Measurements from ENCODE around the gene RGMA. TPM values are rescaled to one million over a fixed set of nuclear protein-coding genes. Genes with fewer than 3 reads are reported as not detected.
"Not testable (repeated sequence)": the region's sequence is repeated elsewhere in the genome, so short reads cannot be mapped to it uniquely, and the experiment has no call there.

RGMA gene
- total and polyA plus RNA-seq, 2 experiments from 2014 or later, result 34.2 to 36.5 TPM

DNA sequence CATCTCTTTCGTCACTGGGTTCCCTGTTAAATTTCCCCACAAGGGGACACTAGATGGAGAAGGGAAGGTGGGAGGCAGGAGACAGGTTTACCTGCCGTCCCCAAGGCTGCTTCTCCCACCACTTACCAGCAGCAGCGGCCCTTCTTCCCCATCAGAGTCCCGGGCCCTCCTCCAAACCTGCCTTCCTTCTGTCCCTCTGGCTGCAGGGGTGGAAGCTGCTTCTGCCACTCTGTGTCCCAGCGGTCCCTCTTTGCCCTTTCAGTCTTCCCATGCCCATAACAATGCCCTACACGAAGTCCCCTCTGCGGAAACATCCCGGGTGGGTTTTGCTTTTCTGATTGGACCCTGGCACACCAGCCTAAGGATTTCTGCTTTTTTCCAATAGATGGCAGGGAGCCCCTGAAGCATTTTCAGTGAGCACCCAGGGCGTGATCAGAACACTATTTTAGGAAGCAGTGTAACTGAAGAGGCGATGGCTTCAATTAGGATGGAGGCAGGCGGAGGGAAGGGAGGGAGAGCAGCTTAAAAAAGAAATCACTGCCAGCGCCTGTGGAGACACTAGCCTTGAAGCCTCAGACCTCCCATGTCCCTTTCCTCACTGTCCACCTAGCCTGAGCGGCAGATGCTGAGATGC is 26.3 kb downstream of the RGMA start:
- peak overlapping the region; percentile 100 for H3K27ac ChIP-seq (ENCODE audit: low read depth)
- peaks cover 86% of the 10 kb centered on the region for H3K79me2 ChIP-seq (replicated peaks; ENCODE audit: insufficient read depth)
- peak overlapping the region; percentile 44; the same call in 1 of the 2 replicates for H3K4me3 ChIP-seq
- H4K20me1 ChIP-seq (replicated peaks; ENCODE audit: insufficient read depth); H2AFZ ChIP-seq; DNase-seq (ENCODE audit: low spot score); H3F3A ChIP-seq (replicated peaks; ENCODE audit: low read depth); H3K27me3 ChIP-seq (ENCODE audit: insufficient read depth); H3K36me3 ChIP-seq (ENCODE audit: insufficient read depth); H3K9me2 ChIP-seq (ENCODE audit: insufficient read depth); H3K9me3 Mint-ChIP-seq: not testable (repeated sequence)
- Mint-ChIP-seq H3K27ac (peak overlapping the region; percentile 93), H3K4me3 (peak overlapping the region; percentile 57), H3K36me3 (ENCODE audit: low read depth) (peaks cover 52% of the 10 kb centered on the region), H3K27me3 (ENCODE audit: insufficient read depth, low read depth, poor library complexity) (peaks cover 28% of the 10 kb centered on the region), H3K4me1 (peaks cover 88% of the 10 kb centered on the region)
- H3K4me1 ChIP-seq (ENCODE audit: insufficient read depth), result peaks cover 61% of the 10 kb centered on the region
- peak overlapping the region; percentile 45 for H3K4me2 ChIP-seq
- peak; percentile 7 for ATAC-seq

- H3K4me1 Mint-ChIP-seq, result peaks cover 87% of the 10 kb centered on the region
- H3K27me3 Mint-ChIP-seq (ENCODE audit: insufficient read depth, low read depth, poor library complexity), result peaks cover 29% of the 10 kb centered on the region
- Histone ChIP-seq H3K27me3 (ENCODE audit: insufficient read depth) (no peaks in the 10 kb centered on the region), H2AFZ (no peak overlapping the region), H3K4me3 (0 out of 2 replicates have a peak overlapping the region, but pooled peaks have one; percentile 10), H3K9me2 (ENCODE audit: insufficient read depth) (no peaks in the 10 kb centered on the region), H3K4me1 (ENCODE audit: insufficient read depth) (peaks cover 55% of the 10 kb centered on the region), H3F3A (replicated peaks; ENCODE audit: low read depth) (peaks cover 9% of the 10 kb centered on the region), H3K4me2 (peak overlapping the region; percentile 35), H3K79me2 (replicated peaks; ENCODE audit: insufficient read depth) (peaks cover 86% of the 10 kb centered on the region), H3K36me3 (ENCODE audit: insufficient read depth) (0 out of 2 replicates have a peak, but pooled peaks cover 6% of the 10 kb centered on the region), H4K20me1 (replicated peaks; ENCODE audit: insufficient read depth) (no peaks in the 10 kb centered on the region; the same call in none of the 2 replicates), H3K27ac (ENCODE audit: low read depth) (peak overlapping the region; percentile 95)
- peak overlapping the region; percentile 50; the same call in 2 of the 3 replicates for H3K4me3 Mint-ChIP-seq
- H3K27ac Mint-ChIP-seq, result peak overlapping the region; percentile 95
- ATAC-seq (peak; percentile 2; the same call in 1 of the 3 replicates), DNase-seq (ENCODE audit: low spot score) (no peak)
- no peaks in the 10 kb centered on the region for H3K9me3 Mint-ChIP-seq
- H3K36me3 Mint-ChIP-seq (ENCODE audit: low read depth), result peaks cover 47% of the 10 kb centered on the region
- TF ChIP-seq STAT1 (IDR thresholded peaks at IDR 0.05; ENCODE audit: unreplicated experiment), result no peak
- no peak for TF ChIP-seq ZNF114 (CRISPR knock-in tag; IDR thresholded peaks at IDR 0.05)
- TF ChIP-seq, protein P1, sequence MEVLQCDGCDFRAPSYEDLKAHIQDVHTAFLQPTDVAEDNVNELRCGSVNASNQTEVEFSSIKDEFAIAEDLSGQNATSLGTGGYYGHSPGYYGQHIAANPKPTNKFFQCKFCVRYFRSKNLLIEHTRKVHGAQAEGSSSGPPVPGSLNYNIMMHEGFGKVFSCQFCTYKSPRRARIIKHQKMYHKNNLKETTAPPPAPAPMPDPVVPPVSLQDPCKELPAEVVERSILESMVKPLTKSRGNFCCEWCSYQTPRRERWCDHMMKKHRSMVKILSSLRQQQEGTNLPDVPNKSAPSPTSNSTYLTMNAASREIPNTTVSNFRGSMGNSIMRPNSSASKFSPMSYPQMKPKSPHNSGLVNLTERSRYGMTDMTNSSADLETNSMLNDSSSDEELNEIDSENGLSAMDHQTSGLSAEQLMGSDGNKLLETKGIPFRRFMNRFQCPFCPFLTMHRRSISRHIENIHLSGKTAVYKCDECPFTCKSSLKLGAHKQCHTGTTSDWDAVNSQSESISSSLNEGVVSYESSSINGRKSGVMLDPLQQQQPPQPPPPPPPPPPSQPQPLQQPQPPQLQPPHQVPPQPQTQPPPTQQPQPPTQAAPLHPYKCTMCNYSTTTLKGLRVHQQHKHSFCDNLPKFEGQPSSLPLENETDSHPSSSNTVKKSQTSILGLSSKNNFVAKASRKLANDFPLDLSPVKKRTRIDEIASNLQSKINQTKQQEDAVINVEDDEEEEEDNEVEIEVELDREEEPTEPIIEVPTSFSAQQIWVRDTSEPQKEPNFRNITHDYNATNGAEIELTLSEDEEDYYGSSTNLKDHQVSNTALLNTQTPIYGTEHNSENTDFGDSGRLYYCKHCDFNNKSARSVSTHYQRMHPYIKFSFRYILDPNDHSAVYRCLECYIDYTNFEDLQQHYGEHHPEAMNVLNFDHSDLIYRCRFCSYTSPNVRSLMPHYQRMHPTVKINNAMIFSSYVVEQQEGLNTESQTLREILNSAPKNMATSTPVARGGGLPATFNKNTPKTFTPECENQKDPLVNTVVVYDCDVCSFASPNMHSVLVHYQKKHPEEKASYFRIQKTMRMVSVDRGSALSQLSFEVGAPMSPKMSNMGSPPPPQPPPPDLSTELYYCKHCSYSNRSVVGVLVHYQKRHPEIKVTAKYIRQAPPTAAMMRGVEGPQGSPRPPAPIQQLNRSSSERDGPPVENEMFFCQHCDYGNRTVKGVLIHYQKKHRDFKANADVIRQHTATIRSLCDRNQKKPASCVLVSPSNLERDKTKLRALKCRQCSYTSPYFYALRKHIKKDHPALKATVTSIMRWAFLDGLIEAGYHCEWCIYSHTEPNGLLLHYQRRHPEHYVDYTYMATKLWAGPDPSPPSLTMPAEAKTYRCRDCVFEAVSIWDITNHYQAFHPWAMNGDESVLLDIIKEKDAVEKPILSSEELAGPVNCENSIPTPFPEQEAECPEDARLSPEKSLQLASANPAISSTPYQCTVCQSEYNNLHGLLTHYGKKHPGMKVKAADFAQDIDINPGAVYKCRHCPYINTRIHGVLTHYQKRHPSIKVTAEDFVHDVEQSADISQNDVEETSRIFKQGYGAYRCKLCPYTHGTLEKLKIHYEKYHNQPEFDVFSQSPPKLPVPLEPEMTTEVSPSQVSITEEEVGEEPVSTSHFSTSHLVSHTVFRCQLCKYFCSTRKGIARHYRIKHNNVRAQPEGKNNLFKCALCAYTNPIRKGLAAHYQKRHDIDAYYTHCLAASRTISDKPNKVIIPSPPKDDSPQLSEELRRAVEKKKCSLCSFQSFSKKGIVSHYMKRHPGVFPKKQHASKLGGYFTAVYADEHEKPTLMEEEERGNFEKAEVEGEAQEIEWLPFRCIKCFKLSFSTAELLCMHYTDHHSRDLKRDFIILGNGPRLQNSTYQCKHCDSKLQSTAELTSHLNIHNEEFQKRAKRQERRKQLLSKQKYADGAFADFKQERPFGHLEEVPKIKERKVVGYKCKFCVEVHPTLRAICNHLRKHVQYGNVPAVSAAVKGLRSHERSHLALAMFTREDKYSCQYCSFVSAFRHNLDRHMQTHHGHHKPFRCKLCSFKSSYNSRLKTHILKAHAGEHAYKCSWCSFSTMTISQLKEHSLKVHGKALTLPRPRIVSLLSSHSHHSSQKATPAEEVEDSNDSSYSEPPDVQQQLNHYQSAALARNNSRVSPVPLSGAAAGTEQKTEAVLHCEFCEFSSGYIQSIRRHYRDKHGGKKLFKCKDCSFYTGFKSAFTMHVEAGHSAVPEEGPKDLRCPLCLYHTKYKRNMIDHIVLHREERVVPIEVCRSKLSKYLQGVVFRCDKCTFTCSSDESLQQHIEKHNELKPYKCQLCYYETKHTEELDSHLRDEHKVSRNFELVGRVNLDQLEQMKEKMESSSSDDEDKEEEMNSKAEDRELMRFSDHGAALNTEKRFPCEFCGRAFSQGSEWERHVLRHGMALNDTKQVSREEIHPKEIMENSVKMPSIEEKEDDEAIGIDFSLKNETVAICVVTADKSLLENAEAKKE (CRISPR knock-in tag; IDR thresholded peaks at IDR 0.05), result no peak
- no peak for TF ChIP-seq EZH2 (IDR thresholded peaks at IDR 0.05; ENCODE audit: low read depth, unreplicated experiment)
- TF ChIP-seq CREB1 (CRISPR knock-in tag; IDR thresholded peaks at IDR 0.05; ENCODE audit: low read depth), result no peak
- TF ChIP-seq, protein P2, sequence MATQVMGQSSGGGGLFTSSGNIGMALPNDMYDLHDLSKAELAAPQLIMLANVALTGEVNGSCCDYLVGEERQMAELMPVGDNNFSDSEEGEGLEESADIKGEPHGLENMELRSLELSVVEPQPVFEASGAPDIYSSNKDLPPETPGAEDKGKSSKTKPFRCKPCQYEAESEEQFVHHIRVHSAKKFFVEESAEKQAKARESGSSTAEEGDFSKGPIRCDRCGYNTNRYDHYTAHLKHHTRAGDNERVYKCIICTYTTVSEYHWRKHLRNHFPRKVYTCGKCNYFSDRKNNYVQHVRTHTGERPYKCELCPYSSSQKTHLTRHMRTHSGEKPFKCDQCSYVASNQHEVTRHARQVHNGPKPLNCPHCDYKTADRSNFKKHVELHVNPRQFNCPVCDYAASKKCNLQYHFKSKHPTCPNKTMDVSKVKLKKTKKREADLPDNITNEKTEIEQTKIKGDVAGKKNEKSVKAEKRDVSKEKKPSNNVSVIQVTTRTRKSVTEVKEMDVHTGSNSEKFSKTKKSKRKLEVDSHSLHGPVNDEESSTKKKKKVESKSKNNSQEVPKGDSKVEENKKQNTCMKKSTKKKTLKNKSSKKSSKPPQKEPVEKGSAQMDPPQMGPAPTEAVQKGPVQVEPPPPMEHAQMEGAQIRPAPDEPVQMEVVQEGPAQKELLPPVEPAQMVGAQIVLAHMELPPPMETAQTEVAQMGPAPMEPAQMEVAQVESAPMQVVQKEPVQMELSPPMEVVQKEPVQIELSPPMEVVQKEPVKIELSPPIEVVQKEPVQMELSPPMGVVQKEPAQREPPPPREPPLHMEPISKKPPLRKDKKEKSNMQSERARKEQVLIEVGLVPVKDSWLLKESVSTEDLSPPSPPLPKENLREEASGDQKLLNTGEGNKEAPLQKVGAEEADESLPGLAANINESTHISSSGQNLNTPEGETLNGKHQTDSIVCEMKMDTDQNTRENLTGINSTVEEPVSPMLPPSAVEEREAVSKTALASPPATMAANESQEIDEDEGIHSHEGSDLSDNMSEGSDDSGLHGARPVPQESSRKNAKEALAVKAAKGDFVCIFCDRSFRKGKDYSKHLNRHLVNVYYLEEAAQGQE (IDR thresholded peaks at IDR 0.05; ENCODE audit: unreplicated experiment), result no peak
- no peak for TF ChIP-seq JUNB (IDR thresholded peaks at IDR 0.05; ENCODE audit: unreplicated experiment)
- TF ChIP-seq, protein P3, sequence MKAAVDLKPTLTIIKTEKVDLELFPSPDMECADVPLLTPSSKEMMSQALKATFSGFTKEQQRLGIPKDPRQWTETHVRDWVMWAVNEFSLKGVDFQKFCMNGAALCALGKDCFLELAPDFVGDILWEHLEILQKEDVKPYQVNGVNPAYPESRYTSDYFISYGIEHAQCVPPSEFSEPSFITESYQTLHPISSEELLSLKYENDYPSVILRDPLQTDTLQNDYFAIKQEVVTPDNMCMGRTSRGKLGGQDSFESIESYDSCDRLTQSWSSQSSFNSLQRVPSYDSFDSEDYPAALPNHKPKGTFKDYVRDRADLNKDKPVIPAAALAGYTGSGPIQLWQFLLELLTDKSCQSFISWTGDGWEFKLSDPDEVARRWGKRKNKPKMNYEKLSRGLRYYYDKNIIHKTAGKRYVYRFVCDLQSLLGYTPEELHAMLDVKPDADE (IDR thresholded peaks at IDR 0.05), result no peak
These were observed 28.4 kb downstream of the RGMA start for GRCh38 chr15:93060336-93061248.

Measured in GM23338 (cell line).